Measurements from ENCODE around the gene TPK1.

TPK1 gene

GRCh38 chr7:144717720-144718119 is 118.1 kb downstream of the TPK1 start:
- H3K36me3 ChIP-seq (ENCODE audit: control insufficient read depth in 2 of 2, insufficient read depth in 1 of 2, low read length in 2 of 2) = no peaks in the 10 kb centered on the region
- no peak overlapping the region for H3K27ac ChIP-seq (ENCODE audit: extremely low read depth, low read depth, low read length)
- no peak overlapping the region for H3K4me3 ChIP-seq (ENCODE audit: low read depth, low read length)
- CTCF ChIA-PET = no interaction called here
- H3K9me3 ChIP-seq (ENCODE audit: control insufficient read depth, insufficient read depth, low read depth, low read length) = no peaks in the 10 kb centered on the region
- POLR2A ChIA-PET = no interaction called here
- no peaks in the 10 kb centered on the region for H3K4me1 ChIP-seq (ENCODE audit: control insufficient read depth, insufficient read depth, low read length)
- TF ChIP-seq SCRT1 (tag by site-specific recombination; IDR thresholded peaks at IDR 0.05; ENCODE audit: borderline replicate concordance) (no peak), ZFP37 (tag by site-specific recombination; IDR thresholded peaks at IDR 0.05) (no peak), ZNF302 (tag by site-specific recombination; IDR thresholded peaks at IDR 0.05; ENCODE audit: low read depth) (no peak), ZNF366 (tag by site-specific recombination; conservative IDR thresholded peaks at IDR 0.05) (no peak), ZNF654 (tag by site-specific recombination; IDR thresholded peaks at IDR 0.05; ENCODE audit: low read depth) (no peak), ZNF48 (tag by site-specific recombination; IDR thresholded peaks at IDR 0.05) (no peak), PBX3 (CRISPR knock-in tag; IDR thresholded peaks at IDR 0.05) (no peak), ELK4 (IDR thresholded peaks at IDR 0.05; ENCODE audit: borderline replicate concordance, low read depth, low read length) (no peak)
- TF ChIP-seq, protein P1, sequence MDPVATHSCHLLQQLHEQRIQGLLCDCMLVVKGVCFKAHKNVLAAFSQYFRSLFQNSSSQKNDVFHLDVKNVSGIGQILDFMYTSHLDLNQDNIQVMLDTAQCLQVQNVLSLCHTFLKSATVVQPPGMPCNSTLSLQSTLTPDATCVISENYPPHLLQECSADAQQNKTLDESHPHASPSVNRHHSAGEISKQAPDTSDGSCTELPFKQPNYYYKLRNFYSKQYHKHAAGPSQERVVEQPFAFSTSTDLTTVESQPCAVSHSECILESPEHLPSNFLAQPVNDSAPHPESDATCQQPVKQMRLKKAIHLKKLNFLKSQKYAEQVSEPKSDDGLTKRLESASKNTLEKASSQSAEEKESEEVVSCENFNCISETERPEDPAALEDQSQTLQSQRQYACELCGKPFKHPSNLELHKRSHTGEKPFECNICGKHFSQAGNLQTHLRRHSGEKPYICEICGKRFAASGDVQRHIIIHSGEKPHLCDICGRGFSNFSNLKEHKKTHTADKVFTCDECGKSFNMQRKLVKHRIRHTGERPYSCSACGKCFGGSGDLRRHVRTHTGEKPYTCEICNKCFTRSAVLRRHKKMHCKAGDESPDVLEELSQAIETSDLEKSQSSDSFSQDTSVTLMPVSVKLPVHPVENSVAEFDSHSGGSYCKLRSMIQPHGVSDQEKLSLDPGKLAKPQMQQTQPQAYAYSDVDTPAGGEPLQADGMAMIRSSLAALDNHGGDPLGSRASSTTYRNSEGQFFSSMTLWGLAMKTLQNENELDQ (tag by site-specific recombination; IDR thresholded peaks at IDR 0.05; ENCODE audit: low read depth) = no peak
- TF ChIP-seq, protein P2, sequence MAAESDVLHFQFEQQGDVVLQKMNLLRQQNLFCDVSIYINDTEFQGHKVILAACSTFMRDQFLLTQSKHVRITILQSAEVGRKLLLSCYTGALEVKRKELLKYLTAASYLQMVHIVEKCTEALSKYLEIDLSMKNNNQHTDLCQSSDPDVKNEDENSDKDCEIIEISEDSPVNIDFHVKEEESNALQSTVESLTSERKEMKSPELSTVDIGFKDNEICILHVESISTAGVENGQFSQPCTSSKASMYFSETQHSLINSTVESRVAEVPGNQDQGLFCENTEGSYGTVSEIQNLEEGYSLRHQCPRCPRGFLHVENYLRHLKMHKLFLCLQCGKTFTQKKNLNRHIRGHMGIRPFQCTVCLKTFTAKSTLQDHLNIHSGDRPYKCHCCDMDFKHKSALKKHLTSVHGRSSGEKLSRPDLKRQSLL (tag by site-specific recombination; IDR thresholded peaks at IDR 0.05) = no peak
- TF ChIP-seq, protein P3, sequence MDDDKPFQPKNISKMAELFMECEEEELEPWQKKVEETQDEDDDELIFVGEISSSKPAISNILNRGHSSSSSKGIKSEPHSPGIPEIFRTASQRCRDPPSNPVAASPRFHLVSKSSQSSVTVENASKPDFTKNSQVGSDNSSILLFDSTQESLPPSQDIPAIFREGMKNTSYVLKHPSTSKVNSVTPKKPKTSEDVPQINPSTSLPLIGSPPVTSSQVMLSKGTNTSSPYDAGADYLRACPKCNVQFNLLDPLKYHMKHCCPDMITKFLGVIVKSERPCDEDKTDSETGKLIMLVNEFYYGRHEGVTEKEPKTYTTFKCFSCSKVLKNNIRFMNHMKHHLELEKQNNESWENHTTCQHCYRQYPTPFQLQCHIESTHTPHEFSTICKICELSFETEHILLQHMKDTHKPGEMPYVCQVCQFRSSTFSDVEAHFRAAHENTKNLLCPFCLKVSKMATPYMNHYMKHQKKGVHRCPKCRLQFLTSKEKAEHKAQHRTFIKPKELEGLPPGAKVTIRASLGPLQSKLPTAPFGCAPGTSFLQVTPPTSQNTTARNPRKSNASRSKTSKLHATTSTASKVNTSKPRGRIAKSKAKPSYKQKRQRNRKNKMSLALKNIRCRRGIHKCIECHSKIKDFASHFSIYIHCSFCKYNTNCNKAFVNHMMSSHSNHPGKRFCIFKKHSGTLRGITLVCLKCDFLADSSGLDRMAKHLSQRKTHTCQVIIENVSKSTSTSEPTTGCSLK (tag by site-specific recombination; IDR thresholded peaks at IDR 0.05) = no peak

DNA sequence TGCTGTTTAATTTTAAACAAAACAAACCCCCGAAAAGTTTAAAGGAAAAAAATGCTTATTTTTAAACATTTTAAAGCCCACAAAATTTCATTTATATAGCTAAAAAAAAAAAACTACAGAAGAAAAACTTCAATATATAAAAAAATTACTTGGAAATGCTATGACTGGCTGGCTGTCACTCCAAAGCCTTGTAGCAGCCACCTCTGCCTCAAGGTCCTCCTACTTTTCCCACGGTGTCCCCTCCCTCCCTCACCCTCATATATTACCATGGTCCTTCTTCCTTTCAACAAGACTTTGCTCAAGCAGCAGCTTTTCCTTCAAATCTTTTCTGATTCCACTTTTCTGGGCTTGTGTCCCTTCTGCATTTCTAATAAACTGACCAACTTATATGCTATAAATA is 122.0 kb downstream of the TPK1 start:
- CTCF ChIA-PET = interaction anchor here (0.7 kb wide), 1 partner anchor 1191 kb away, joined by 4 read pairs; no protein-coding TSS in a partner anchor
- no peak for TF ChIP-seq ZNF404 (tag by site-specific recombination; IDR thresholded peaks at IDR 0.05)
- TF ChIP-seq ZNF560 (tag by site-specific recombination; IDR thresholded peaks at IDR 0.05; ENCODE audit: borderline replicate concordance) = no peak
- TF ChIP-seq ZNF214 (tag by site-specific recombination; IDR thresholded peaks at IDR 0.05; ENCODE audit: borderline replicate concordance) = no peak
- H3K36me3 ChIP-seq (ENCODE audit: control insufficient read depth in 2 of 2, insufficient read depth in 1 of 2, low read length in 2 of 2) = no peaks in the 10 kb centered on the region
- H3K9me3 ChIP-seq (ENCODE audit: control insufficient read depth, insufficient read depth, low read depth, low read length) = no peaks in the 10 kb centered on the region
- no peaks in the 10 kb centered on the region for H3K4me1 ChIP-seq (ENCODE audit: control insufficient read depth, insufficient read depth, low read length)
- H3K4me3 ChIP-seq (ENCODE audit: low read depth, low read length) = no peak overlapping the region
- POLR2A ChIA-PET = no interaction called here
- H3K27ac ChIP-seq (ENCODE audit: extremely low read depth, low read depth, low read length) = no peak overlapping the region

Measured in HEK293 (cell line).